Spleen (tissue), 11 donors: ENCODE measurements around the gene DIP2C. TPM values are rescaled to one million over a fixed set of nuclear protein-coding genes. Genes with fewer than 3 reads are reported as not detected.

Experiments used
- DNase-seq: peaks from one replicate; pipeline ENCODE4 v3.0.0-alpha.2; 2020
- H3K27ac ChIP-seq, 8 donors: fragments of 200-600 bp; sonication (generic) in 7 of 8; 1 replicate in 4 of 8; 2 replicates in 4 of 8; pipeline versions ENCODE4 v1.5.0 to v1.8.0; 2016 to 2021; ENCODE audit warnings: inconsistent platforms in 4 of 8, mild to moderate bottlenecking in 4 of 8, moderate library complexity in 1 of 8
- H3K27me3 ChIP-seq, 7 donors: fragments of 200-600 bp; sonication (generic) in 6 of 7; replicated peaks in 1 of 7; 1 replicate in 4 of 7; 2 replicates in 3 of 7; pipeline versions ENCODE4 v1.5.0 to v1.8.0; 2016 to 2021; ENCODE audit warnings: inconsistent platforms in 3 of 7, mild to moderate bottlenecking in 1 of 7
- H3K36me3 ChIP-seq, 6 donors: fragments of 200-600 bp; sonication (generic) in 5 of 6; 1 replicate in 4 of 6; 2 replicates in 2 of 6; pipeline versions ENCODE4 v1.5.0 to v1.8.0; 2016 to 2021; ENCODE audit warnings: inconsistent platforms in 2 of 6
- H3K4me1 ChIP-seq, 6 donors: fragments of 200-600 bp; sonication (generic) in 5 of 6; 1 replicate in 3 of 6; 2 replicates in 3 of 6; pipeline versions ENCODE4 v1.5.0 to v1.8.0; 2016 to 2021; ENCODE audit warnings: inconsistent platforms in 3 of 6
- H3K4me3 ChIP-seq, 8 donors: fragments of 200-600 bp; sonication (generic) in 7 of 8; 1 replicate in 4 of 8; 2 replicates in 4 of 8; pipeline versions ENCODE4 v1.5.0 to v1.8.0; 2016 to 2021; ENCODE audit warnings: inconsistent platforms in 4 of 8, mild to moderate bottlenecking in 4 of 8, moderate library complexity in 2 of 8
- H3K9me3 ChIP-seq, 8 donors: fragments of 200-600 bp; sonication (generic) in 7 of 8; 1 replicate in 4 of 8; 2 replicates in 4 of 8; pipeline versions ENCODE4 v1.5.0 to v1.8.0; 2016 to 2021; ENCODE audit warnings: inconsistent platforms in 4 of 8
- POLR2A ChIP-seq, 3 donors: fragments of 450-650 bp; IDR thresholded peaks; one replicate each; pipeline ENCODE4 v1.5.1; 2017; ENCODE audit warnings: antibody characterized with exemption in 3 of 3, mild to moderate bottlenecking in 1 of 3
- POLR2AphosphoS5 ChIP-seq, 3 donors: sonication (generic); formaldehyde crosslinking; IDR thresholded peaks; one replicate each; pipeline ENCODE4 v1.5.1; 2017; ENCODE audit warnings: antibody characterized with exemption in 3 of 3
- WGBS, 5 donors: extraction: QIAGEN DNeasy Blood & Tissue Kit in 3 of 5; methylation state at CpG; one replicate each; pipeline versions ENCODE4 v1.1.5 to v1.1.7; 2013 to 2018; 5-methylcytosine and 5-hydroxymethylcytosine counted together
- intact Hi-C: fragments of 100-400 bp; cut with DNase I; formaldehyde crosslinking; loops from one replicate; pipeline ENCODE4 v1.15.0; 2023; ENCODE audit warnings: low total_unique reads
- polyA plus RNA-seq, 3 donors: library from polyadenylated mRNA; stranded (reverse); fragments of 200-250 nt; gene quantifications; one replicate each; pipeline ENCODE4 v1.2.1, GENCODE V29; 2013
- total RNA-seq, 7 donors: library from RNA; depleted of rRNA in 3 of 7; stranded (reverse); fragments of >200 nt in 3 of 7; fragmentation: NEBNext Ultra II Directional in 4 of 7; extraction: Animal tissue kit (Norgen Biotek cat#: 25700) in 4 of 7; gene quantifications; one replicate each; pipeline versions ENCODE4 v1.1.0 to v1.2.1, GENCODE V29; 2016 to 2021
- TF ChIP-seq, protein P1 (sequence below), 11 experiments: fragments of 200-600 bp in 7 of 11; fragments of 450-650 bp in 4 of 11; sonication (generic) in 4 of 11; IDR thresholded peaks in 8 of 11; conservative IDR thresholded peaks in 3 of 11; 1 replicate in 7 of 11; 2 replicates in 4 of 11; pipeline versions ENCODE4 v1.4.0 to v1.8.0; 2016 to 2021; ENCODE audit warnings: antibody characterized with exemption in 11 of 11, inconsistent platforms in 4 of 11, mild to moderate bottlenecking in 1 of 11
- donor health status: healthy with polysubstance abuse.
- donor health status: DM: no; HTN: no; CAD: no; lungs with moderate emphysema.
- donor health status: DM: no; HTN: no; CAD: no.
- donor health status: Bipolar disorder and iron deficiency.
- donor health status: healthy.
- donor health status: DM: no; HTN: no; CAD: no.
- donor health status: DM: yes; HTN: yes; CAD: no.

Gene DIP2C
- total and polyA plus RNA-seq, 10 donors: 2.2 to 13.1 (median 9.0) TPM

DNA sequence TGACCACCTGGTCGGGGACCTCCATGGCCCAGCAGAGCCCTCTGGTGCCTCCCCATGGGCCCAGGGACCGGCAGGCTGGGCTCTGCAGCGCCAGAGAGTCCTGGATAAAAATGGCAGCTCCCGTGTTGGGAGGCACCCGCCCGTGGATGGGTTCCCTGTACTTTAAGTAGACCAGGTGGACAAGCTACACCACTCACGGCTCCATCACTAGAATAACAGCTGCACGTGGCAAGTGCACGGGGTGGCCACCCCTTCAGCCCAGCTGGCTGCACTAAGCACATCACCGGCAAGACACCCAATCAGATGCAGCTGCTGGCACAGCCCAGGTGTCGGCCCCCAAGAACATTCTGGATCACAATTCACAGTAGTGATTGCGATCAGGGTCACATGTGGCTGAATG lies 69.8 kb downstream of the DIP2C start:
- H3K27me3 ChIP-seq: peaks cover 0 to 72% (median 0%) of the 10 kb centered on the region in 7 donors
- intact Hi-C loops: no loop called here
- H3K27ac ChIP-seq: no peak overlapping the region
- H3K9me3 ChIP-seq: no peaks in the 10 kb centered on the region
- DNase-seq: peak; percentile 62
- TF ChIP-seq POLR2A (IDR thresholded peaks at IDR 0.05): no peak
- TF ChIP-seq, protein P1, sequence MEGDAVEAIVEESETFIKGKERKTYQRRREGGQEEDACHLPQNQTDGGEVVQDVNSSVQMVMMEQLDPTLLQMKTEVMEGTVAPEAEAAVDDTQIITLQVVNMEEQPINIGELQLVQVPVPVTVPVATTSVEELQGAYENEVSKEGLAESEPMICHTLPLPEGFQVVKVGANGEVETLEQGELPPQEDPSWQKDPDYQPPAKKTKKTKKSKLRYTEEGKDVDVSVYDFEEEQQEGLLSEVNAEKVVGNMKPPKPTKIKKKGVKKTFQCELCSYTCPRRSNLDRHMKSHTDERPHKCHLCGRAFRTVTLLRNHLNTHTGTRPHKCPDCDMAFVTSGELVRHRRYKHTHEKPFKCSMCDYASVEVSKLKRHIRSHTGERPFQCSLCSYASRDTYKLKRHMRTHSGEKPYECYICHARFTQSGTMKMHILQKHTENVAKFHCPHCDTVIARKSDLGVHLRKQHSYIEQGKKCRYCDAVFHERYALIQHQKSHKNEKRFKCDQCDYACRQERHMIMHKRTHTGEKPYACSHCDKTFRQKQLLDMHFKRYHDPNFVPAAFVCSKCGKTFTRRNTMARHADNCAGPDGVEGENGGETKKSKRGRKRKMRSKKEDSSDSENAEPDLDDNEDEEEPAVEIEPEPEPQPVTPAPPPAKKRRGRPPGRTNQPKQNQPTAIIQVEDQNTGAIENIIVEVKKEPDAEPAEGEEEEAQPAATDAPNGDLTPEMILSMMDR (IDR thresholded peaks at IDR 0.05 in 8 of 11, conservative IDR thresholded peaks at IDR 0.05 in 3 of 11): no peak
- peaks cover 0 to 49% (median 27%) of the 10 kb centered on the region in 6 donors for H3K4me1 ChIP-seq
- no peak overlapping the region for H3K4me3 ChIP-seq
- H3K36me3 ChIP-seq: no peaks in the 10 kb centered on the region
- 79 to 84% (median 80%) methylated on average over 9 to 12 of the region's 12 CpGs for WGBS, 5 donors

DNA sequence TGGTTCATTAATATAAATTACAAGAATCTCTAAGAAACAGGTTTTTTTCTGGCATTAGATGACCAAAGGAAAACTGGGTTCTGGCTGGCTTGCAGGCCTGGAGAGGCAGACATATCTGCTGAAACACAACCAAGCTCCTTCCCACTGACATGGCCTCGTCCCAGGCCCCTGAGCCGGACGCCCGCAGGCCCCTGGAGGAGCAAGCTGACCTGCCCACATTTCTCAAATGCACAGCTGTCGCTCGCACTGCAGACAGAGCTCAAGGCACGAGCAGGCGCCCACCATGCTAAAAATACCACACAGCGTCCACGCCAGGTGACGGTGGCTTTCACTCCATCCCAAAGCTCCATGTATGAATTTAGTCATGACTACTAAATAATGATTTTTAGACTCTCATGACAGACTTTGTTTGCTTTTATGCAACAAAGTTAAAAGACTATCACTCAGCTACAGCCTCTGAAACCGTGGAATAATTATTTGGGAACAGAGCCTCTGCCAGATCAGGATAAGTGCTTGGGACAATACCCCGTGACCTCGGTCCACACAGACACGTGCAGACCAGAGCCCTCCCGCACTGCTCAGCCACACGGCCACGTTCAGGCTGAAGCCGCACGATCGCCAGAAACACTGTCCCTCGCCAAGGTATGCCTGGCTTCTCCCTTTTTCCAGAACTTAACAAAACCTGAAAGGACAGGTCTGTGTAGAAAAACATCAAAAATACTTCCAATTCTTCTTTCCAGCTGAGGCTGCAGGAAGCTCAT lies 71.1 kb downstream of the DIP2C start:
- no peak overlapping the region for H3K27ac ChIP-seq
- WGBS, 5 donors: 84 to 88% (median 85%) methylated on average over 22 of the region's 22 CpGs

DNA sequence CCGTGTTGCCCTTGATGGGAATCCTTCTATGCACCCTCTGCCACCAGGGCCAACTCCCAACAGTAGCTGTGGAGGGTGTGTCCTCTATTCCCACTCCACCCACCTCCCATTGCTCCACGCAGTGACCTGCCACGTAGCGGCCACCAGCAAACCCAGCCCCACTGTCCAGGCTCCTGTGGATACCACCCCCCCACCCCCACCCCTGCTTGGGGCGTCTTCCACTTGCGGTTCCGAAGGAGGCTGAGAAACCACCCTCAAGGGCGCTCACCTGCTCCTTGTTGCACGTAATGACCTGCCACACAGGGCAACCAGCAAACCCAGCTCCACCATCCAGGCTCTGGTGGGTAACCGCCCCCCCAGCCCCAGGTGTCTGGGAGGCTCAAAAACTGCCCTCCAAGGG lies 72.0 kb downstream of the DIP2C start:
- H3K36me3 ChIP-seq: no peaks in the 10 kb centered on the region
- TF ChIP-seq, protein P1 (IDR thresholded peaks at IDR 0.05 in 8 of 11, conservative IDR thresholded peaks at IDR 0.05 in 3 of 11): no peak
- TF ChIP-seq POLR2AphosphoS5 (IDR thresholded peaks at IDR 0.05) (no peak), POLR2A (IDR thresholded peaks at IDR 0.05) (no peak)
- H3K27me3 ChIP-seq: peaks cover 0 to 60% (median 0%) of the 10 kb centered on the region in 7 donors
- 88 to 95% (median 92%) methylated on average over 9 to 10 of the region's 10 CpGs for WGBS, 5 donors
- no peak overlapping the region for H3K4me3 ChIP-seq
- no peak for DNase-seq
- no peak overlapping the region for H3K27ac ChIP-seq
- H3K4me1 ChIP-seq: peaks cover 0 to 31% (median 20%) of the 10 kb centered on the region in 6 donors
- intact Hi-C loops: no loop called here
- H3K9me3 ChIP-seq: no peaks in the 10 kb centered on the region

More for the DNA sequence above, 71.1 kb downstream of the DIP2C start:
- H3K4me1 ChIP-seq: peaks cover 0 to 37% (median 20%) of the 10 kb centered on the region in 6 donors
- H3K9me3 ChIP-seq: no peaks in the 10 kb centered on the region
- H3K4me3 ChIP-seq: no peak overlapping the region
- DNase-seq: peak; percentile 1
- intact Hi-C loops: no loop called here
- peaks cover 0 to 69% (median 0%) of the 10 kb centered on the region in 7 donors for H3K27me3 ChIP-seq
- no peak for TF ChIP-seq POLR2AphosphoS5 (IDR thresholded peaks at IDR 0.05)
- TF ChIP-seq, protein P1 (IDR thresholded peaks at IDR 0.05 in 8 of 11, conservative IDR thresholded peaks at IDR 0.05 in 3 of 11): no peak
- TF ChIP-seq POLR2A (IDR thresholded peaks at IDR 0.05): no peak
- H3K36me3 ChIP-seq: no peaks in the 10 kb centered on the region

DNA sequence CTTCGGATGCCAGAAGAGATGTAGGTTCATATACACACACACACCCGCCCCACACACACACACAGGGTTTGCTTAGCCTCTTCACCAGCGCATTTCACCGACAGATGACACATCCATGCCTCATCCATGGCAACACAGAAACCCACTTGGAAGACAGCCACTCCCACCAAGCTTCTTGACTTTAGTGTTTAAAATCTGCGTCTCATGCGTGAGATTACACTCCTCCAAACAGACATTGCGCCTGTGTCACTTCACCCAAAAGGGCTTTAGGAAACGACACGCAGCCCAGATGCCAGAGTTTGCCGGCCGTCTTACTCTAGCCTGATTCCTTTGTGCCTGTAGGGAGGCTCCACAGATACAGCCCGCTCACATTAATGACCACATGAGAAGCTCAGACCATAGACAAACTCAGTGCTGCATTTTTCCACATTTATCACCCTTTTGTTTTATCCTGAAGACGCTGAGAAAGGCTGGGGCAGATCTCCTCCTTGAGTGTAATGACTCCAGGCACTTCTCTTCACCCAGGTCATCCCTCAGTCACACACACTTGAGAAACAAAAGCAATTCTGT lies 73.8 kb downstream of the DIP2C start:
- TF ChIP-seq POLR2AphosphoS5 (IDR thresholded peaks at IDR 0.05) (no peak), POLR2A (IDR thresholded peaks at IDR 0.05) (no peak)
- TF ChIP-seq, protein P1 (IDR thresholded peaks at IDR 0.05 in 8 of 11, conservative IDR thresholded peaks at IDR 0.05 in 3 of 11): no peak
- peak; percentile 28 for DNase-seq
- 81 to 94% (median 90%) methylated on average over 13 of the region's 13 CpGs for WGBS, 5 donors
- Histone ChIP-seq H3K4me3 (no peak overlapping the region), H3K27ac (no peak overlapping the region), H3K4me1 (peaks cover 0 to 18% (median 11%) of the 10 kb centered on the region in 6 donors), H3K27me3 (peaks cover 0 to 45% (median 0%) of the 10 kb centered on the region in 7 donors), H3K9me3 (no peaks in the 10 kb centered on the region), H3K36me3 (no peaks in the 10 kb centered on the region)
- intact Hi-C loops: no loop called here
